ENCODE results near the gene BBIP1.

DNA sequence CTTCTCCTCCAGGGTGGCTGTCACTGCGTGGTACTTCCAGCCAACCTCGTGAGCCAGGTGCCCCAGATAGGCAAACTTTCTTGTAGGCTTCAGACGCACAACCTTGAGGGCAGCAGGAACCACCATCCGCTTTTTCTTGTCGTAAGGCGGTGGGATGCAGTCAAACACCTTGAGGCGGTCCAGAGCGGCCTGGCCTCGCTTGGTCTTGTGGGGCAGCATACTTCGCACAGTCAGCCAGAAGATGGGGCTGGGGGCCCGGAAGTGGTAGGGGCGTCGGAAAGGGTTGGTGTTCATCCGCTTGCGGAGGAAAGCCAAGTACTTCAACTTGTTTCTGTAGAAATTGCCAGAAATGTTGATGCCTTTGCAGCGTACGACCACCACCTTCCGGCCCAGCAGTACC is 17.8 kb upstream of the BBIP1 start:
- TF ChIP-seq EZH2phosphoT487 (conservative IDR thresholded peaks at IDR 0.05; ENCODE audit: low read length) (no peak), CTCF (IDR thresholded peaks at IDR 0.05; ENCODE audit: insufficient read depth, low read length, poor library complexity, severe bottlenecking) (no peak)
